Hepatocyte (in vitro differentiated cells): ENCODE data around the gene CHN2. TPM values are rescaled to one million over a fixed set of nuclear protein-coding genes. Genes with fewer than 3 reads are reported as not detected.

ENCODE experiments used
- DNase-seq: peaks from one replicate; pipeline ENCODE4 v3.0.0-alpha.2; 2016; ENCODE audit warnings: low spot score
- H2AFZ ChIP-seq: fragments of 200-600 bp; sonication (generic); 2 replicates; pipeline ENCODE4 v1.6.0; 2016; ENCODE audit warnings: antibody characterized with exemption, mild to moderate bottlenecking
- H3K27ac ChIP-seq: fragments of 200-600 bp; sonication (generic); 2 replicates; pipeline ENCODE4 v1.5.1; 2016; ENCODE audit warnings: mild to moderate bottlenecking
- H3K27me3 ChIP-seq: fragments of 200-600 bp; sonication (generic); 2 replicates; pipeline ENCODE4 v1.6.1; 2016
- H3K36me3 ChIP-seq: fragments of 200-600 bp; sonication (generic); replicated peaks from 2 replicates; pipeline ENCODE4 v1.5.1; 2016; ENCODE audit warnings: low read depth; ENCODE audit not compliant: insufficient read depth
- H3K4me1 ChIP-seq: fragments of 200-600 bp; sonication (generic); 2 replicates; pipeline ENCODE4 v1.5.1; 2016; ENCODE audit warnings: mild to moderate bottlenecking, moderate library complexity; ENCODE audit not compliant: insufficient read depth
- H3K4me2 ChIP-seq: fragments of 200-600 bp; sonication (generic); 2 replicates; pipeline ENCODE4 v1.6.0; 2016
- H3K4me3 ChIP-seq: fragments of 200-600 bp; sonication (generic); 2 replicates; pipeline ENCODE4 v1.5.1; 2016; ENCODE audit warnings: mild to moderate bottlenecking
- H3K79me2 ChIP-seq: fragments of 200-600 bp; sonication (generic); 2 replicates; pipeline ENCODE4 v1.6.0; 2017; ENCODE audit warnings: mild to moderate bottlenecking
- H3K9me2 ChIP-seq: fragments of 200-600 bp; sonication (generic); replicated peaks from 2 replicates; pipeline ENCODE4 v1.6.0; 2017; ENCODE audit warnings: mild to moderate bottlenecking; ENCODE audit not compliant: insufficient read depth
- H3K9me3 ChIP-seq: fragments of 200-600 bp; sonication (generic); 2 replicates; pipeline ENCODE4 v1.5.1; 2016; ENCODE audit warnings: low read depth, mild to moderate bottlenecking
- H4K20me1 ChIP-seq: fragments of 200-600 bp; sonication (generic); 2 replicates; pipeline ENCODE4 v1.6.0; 2016; ENCODE audit warnings: mild to moderate bottlenecking; ENCODE audit not compliant: insufficient read depth, poor library complexity, severe bottlenecking
- EZH2 ChIP-seq: fragments of 200-600 bp; sonication (generic); IDR thresholded peaks from 2 replicates; pipeline ENCODE4 v1.6.1; 2016; ENCODE audit warnings: antibody characterized with exemption, mild to moderate bottlenecking, borderline replicate concordance
- EZH2phosphoT487 ChIP-seq: fragments of 200-600 bp; sonication (generic); IDR thresholded peaks from one replicate; pipeline ENCODE4 v1.6.1; 2018; ENCODE audit warnings: antibody characterized with exemption, mild to moderate bottlenecking, low read depth, moderate library complexity; ENCODE audit not compliant: unreplicated experiment, severe bottlenecking
- WGBS: methylation state at CpG from one replicate; pipeline ENCODE4 v1.1.6; 2016; ENCODE audit warnings: low lambda C conversion rate; ENCODE audit errors: missing lambda C conversion rate; 5-methylcytosine and 5-hydroxymethylcytosine counted together
- polyA plus RNA-seq: library from polyadenylated mRNA; unstranded; fragments of >200 nt; fragmentation: Nextera tagmentation; extraction: Ambion mirVana; gene quantifications from 2 replicates; pipeline ENCODE4 v1.2.1, GENCODE V29; 2016
- total RNA-seq: library from RNA; depleted of rRNA; stranded (reverse); fragments of >200 nt; gene quantifications from 2 replicates; pipeline ENCODE4 v1.2.3, GENCODE V29; 2014
- TF ChIP-seq, protein P1 (sequence below): fragments of 200-600 bp; sonication (generic); IDR thresholded peaks from 2 replicates; pipeline ENCODE4 v1.5.1; 2016; ENCODE audit warnings: antibody characterized with exemption, mild to moderate bottlenecking; ENCODE audit not compliant: poor library complexity

The CHN2 gene
- total and polyA plus RNA-seq, 2 experiments from 2014 or later = 8.7 to 12.3 TPM

DNA sequence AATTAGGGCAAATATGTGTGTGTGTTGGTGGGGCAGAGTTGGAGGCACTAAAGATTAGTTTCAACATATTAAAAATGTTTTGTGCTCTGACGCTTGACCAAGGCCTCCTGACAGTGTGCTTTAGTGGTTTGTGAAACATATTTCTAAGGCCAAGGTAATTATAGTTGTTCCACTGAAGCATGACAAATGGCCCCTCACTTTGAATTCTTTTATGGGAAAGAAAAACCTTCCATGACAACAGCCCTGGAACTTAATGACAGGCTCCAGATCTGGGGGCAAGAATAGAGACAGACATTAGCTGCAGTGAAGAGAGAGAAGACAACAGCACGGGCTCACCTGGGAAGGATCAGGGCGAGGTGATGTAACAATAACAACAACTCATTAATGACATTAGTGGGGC, 155.8 kb downstream of the CHN2 start:
- H4K20me1 ChIP-seq = no peaks in the 10 kb centered on the region
- H3K9me3 ChIP-seq = no peaks in the 10 kb centered on the region
- no peaks in the 10 kb centered on the region for H3K9me2 ChIP-seq
- H3K27me3 ChIP-seq = no peaks in the 10 kb centered on the region
- no peaks in the 10 kb centered on the region for H3K36me3 ChIP-seq
- H3K4me3 ChIP-seq = no peak overlapping the region
- no peak overlapping the region for H3K27ac ChIP-seq
- H3K79me2 ChIP-seq = no peaks in the 10 kb centered on the region
- no peak overlapping the region for H2AFZ ChIP-seq
- no peaks in the 10 kb centered on the region for H3K4me1 ChIP-seq
- no peak for DNase-seq
- H3K4me2 ChIP-seq = no peak overlapping the region
- 77% methylated on average over 3 of the region's 3 CpGs for WGBS
- TF ChIP-seq EZH2 (no peak), EZH2phosphoT487 (no peak)
- TF ChIP-seq, protein P1, sequence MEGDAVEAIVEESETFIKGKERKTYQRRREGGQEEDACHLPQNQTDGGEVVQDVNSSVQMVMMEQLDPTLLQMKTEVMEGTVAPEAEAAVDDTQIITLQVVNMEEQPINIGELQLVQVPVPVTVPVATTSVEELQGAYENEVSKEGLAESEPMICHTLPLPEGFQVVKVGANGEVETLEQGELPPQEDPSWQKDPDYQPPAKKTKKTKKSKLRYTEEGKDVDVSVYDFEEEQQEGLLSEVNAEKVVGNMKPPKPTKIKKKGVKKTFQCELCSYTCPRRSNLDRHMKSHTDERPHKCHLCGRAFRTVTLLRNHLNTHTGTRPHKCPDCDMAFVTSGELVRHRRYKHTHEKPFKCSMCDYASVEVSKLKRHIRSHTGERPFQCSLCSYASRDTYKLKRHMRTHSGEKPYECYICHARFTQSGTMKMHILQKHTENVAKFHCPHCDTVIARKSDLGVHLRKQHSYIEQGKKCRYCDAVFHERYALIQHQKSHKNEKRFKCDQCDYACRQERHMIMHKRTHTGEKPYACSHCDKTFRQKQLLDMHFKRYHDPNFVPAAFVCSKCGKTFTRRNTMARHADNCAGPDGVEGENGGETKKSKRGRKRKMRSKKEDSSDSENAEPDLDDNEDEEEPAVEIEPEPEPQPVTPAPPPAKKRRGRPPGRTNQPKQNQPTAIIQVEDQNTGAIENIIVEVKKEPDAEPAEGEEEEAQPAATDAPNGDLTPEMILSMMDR = no peak

DNA sequence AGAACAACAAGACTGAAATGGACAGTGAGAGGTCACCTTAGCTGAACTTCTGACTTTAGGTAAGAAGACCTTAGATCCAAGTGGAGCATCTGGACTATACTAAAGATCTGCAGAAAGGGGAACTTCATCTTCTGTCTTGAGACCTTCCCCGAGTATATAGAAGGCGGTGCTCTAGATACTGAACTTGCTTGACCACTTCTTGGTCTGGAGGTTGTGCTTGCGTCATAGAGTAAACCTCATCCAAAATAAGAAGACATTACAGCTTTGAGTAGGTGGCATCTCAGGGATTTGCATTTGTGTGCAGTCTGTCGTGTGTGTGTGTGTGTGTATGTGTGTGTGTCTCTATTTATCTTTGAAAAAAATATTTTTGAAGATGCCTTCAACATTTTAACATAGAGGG, 157.5 kb downstream of the CHN2 start:
- Histone ChIP-seq H3K4me3 (no peak overlapping the region), H3K9me3 (no peaks in the 10 kb centered on the region), H3K9me2 (no peaks in the 10 kb centered on the region), H3K27ac (no peak overlapping the region), H3K4me1 (no peaks in the 10 kb centered on the region), H3K27me3 (no peaks in the 10 kb centered on the region), H3K36me3 (no peaks in the 10 kb centered on the region), H3K4me2 (no peak overlapping the region), H3K79me2 (no peaks in the 10 kb centered on the region), H4K20me1 (no peaks in the 10 kb centered on the region), H2AFZ (no peak overlapping the region)
- whole genome bisulfite sequencing = 78% methylated on average over 4 of the region's 4 CpGs
- TF ChIP-seq EZH2 (no peak), EZH2phosphoT487 (no peak)
- TF ChIP-seq, protein P1 = no peak
- no peak for DNase-seq

DNA sequence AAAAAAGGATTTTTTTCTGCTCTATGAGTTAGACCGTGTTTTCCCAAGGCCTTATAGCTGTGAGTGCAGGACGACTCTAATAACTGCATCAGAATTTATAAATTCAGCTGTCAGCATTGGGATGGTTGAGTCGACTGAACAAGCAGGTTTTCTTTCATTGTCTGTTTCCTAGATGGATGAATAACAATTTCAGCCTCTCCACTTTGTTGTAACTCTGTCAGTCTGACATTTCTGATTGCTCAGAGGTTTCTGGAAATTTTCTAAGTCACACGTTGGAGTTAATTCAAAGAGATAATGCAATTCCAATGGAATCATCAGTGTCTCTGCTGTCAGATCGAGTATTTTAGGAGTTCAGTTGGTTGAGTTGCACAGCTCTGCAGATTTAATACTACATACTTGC, 159.2 kb downstream of the CHN2 start:
- no peaks in the 10 kb centered on the region for H3K27me3 ChIP-seq
- no peak overlapping the region for H3K4me2 ChIP-seq
- H3K79me2 ChIP-seq = no peaks in the 10 kb centered on the region
- no peak for DNase-seq
- no peaks in the 10 kb centered on the region for H3K4me1 ChIP-seq
- no peaks in the 10 kb centered on the region for H3K9me3 ChIP-seq
- TF ChIP-seq, protein P1 = no peak
- no peak for TF ChIP-seq EZH2
- TF ChIP-seq EZH2phosphoT487 = no peak
- H2AFZ ChIP-seq = no peak overlapping the region
- H3K9me2 ChIP-seq = no peaks in the 10 kb centered on the region
- 73% methylated on average over 5 of the region's 5 CpGs for WGBS
- H3K27ac ChIP-seq = no peak overlapping the region
- no peak overlapping the region for H3K4me3 ChIP-seq
- no peaks in the 10 kb centered on the region for H4K20me1 ChIP-seq
- no peaks in the 10 kb centered on the region for H3K36me3 ChIP-seq

DNA sequence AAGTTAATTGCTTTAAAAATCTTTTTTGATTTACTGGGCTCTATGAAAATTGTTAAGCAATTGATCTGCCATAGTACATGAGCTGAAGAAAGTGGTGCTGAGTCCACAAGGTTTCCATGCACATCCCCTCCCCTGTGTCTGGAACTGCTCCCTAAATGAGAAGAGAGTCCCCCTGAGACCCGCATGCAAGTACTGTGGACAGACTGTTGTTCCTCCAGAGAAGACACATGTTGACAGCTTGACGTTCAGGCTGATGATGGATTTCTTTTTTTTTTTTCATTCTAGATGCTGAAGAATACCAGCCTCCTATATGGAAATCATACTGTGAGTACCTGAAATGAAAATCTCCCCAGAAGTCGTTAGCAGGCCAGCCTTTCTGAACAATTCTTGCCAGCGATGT, 159.8 kb downstream of the CHN2 start:
- no peaks in the 10 kb centered on the region for H4K20me1 ChIP-seq
- H3K27ac ChIP-seq = no peak overlapping the region
- no peaks in the 10 kb centered on the region for H3K4me1 ChIP-seq
- no peak overlapping the region for H2AFZ ChIP-seq
- no peak overlapping the region for H3K4me2 ChIP-seq
- H3K4me3 ChIP-seq = no peak overlapping the region
- WGBS = 80% methylated on average over 4 of the region's 4 CpGs
- no peaks in the 10 kb centered on the region for H3K9me2 ChIP-seq
- no peaks in the 10 kb centered on the region for H3K27me3 ChIP-seq
- TF ChIP-seq, protein P1 = no peak
- TF ChIP-seq EZH2 = no peak
- TF ChIP-seq EZH2phosphoT487 = no peak
- no peaks in the 10 kb centered on the region for H3K36me3 ChIP-seq
- no peaks in the 10 kb centered on the region for H3K9me3 ChIP-seq
- DNase-seq = no peak
- H3K79me2 ChIP-seq = no peaks in the 10 kb centered on the region
